ENCODE data around the gene ASIC3.
"Not testable (repeated sequence)": the region's sequence is repeated elsewhere in the genome, so short reads cannot be mapped to it uniquely, and the experiment has no call there.

The ASIC3 gene
- 0.20 to 2.1 (median 0.60) reads per million in 18 experiments for total RNA-seq

GRCh38 chr7:151047976-151048815 lies at the start of gene ASIC3:
Gene ASIC3, plus strand, starts transcription at chr7:151048531. Its CDS starts 355 bp downstream, at chr7:151048886.
- DNase-seq, result no peak

- no peak for DNase-seq
These were observed 49.3 kb upstream of the ASIC3 start for GRCh38 chr7:150999001-150999400.

- no peak for DNase-seq
These were observed 48.7 kb upstream of the ASIC3 start for GRCh38 chr7:150999497-151000230.

GRCh38 chr7:151000897-151001495 lies 47.3 kb upstream of the ASIC3 start:
- DNase-seq, result no peak

GRCh38 chr7:151001546-151001945 lies 46.8 kb upstream of the ASIC3 start:
- no peak for DNase-seq

GRCh38 chr7:151003572-151003971 lies 44.8 kb upstream of the ASIC3 start:
- DNase-seq, result no peak

GRCh38 chr7:151005566-151005965 lies 42.8 kb upstream of the ASIC3 start:
- no peak for DNase-seq

- DNase-seq, result no peak
These were observed 41.6 kb upstream of the ASIC3 start for GRCh38 chr7:151006590-151007300.

- DNase-seq, result no peak
These were observed 40.8 kb upstream of the ASIC3 start for GRCh38 chr7:151007469-151007898.

- DNase-seq, result no peak
These were observed 40.2 kb upstream of the ASIC3 start for GRCh38 chr7:151008143-151008510.

GRCh38 chr7:151008511-151009323 lies 39.6 kb upstream of the ASIC3 start:
- DNase-seq, result peak; percentile 46 to 57

- no peak for DNase-seq
These were observed 38.8 kb upstream of the ASIC3 start for GRCh38 chr7:151009327-151010036.

GRCh38 chr7:151010037-151010306 lies 38.4 kb upstream of the ASIC3 start:
- no peak for DNase-seq

GRCh38 chr7:151010307-151011096 lies 37.8 kb upstream of the ASIC3 start:
- DNase-seq, result peak; percentile 60 to 66

- DNase-seq, result peak; percentile 36 to 69
These were observed 37.3 kb upstream of the ASIC3 start for GRCh38 chr7:151011097-151011409.

- DNase-seq, result not testable (repeated sequence)
These were observed 36.7 kb upstream of the ASIC3 start for GRCh38 chr7:151011616-151012015.

GRCh38 chr7:151012031-151012692 lies 36.2 kb upstream of the ASIC3 start:
- DNase-seq, result no peak

- no peak for DNase-seq
These were observed 35.4 kb upstream of the ASIC3 start for GRCh38 chr7:151012911-151013347.

GRCh38 chr7:151013356-151013732 lies 35.0 kb upstream of the ASIC3 start:
- no peak for DNase-seq
